Fibroblast of lung (primary cell): ENCODE measurements around the gene ZFR2. TPM values are rescaled to one million over a fixed set of nuclear protein-coding genes. Genes with fewer than 3 reads are reported as not detected.
"Not testable (repeated sequence)": the region's sequence is repeated elsewhere in the genome, so short reads cannot be mapped to it uniquely, and the experiment has no call there.

Experiments used
- DNase-seq, 2 donors: peaks; one replicate each; pipeline versions ENCODE4 v3.0.0 to v3.0.0-alpha.2; 2010; ENCODE audit warnings: low read depth in 2 of 2
- H2AFZ ChIP-seq: 2 replicates; pipeline ENCODE4 v1.5.1; 2012; ENCODE audit warnings: low read length, control low read depth, inconsistent platforms
- H3K27ac ChIP-seq: 2 replicates; pipeline ENCODE4 v1.5.1; 2011; ENCODE audit warnings: low read length, control low read depth; ENCODE audit not compliant: insufficient read depth
- H3K27me3 ChIP-seq: 2 replicates; pipeline ENCODE4 v1.5.1; 2011; ENCODE audit warnings: mild to moderate bottlenecking, low read length; ENCODE audit not compliant: control insufficient read depth, insufficient read depth
- H3K36me3 ChIP-seq: 2 replicates; pipeline ENCODE4 v1.5.1; 2011; ENCODE audit warnings: low read length; ENCODE audit not compliant: control insufficient read depth, insufficient read depth
- H3K4me1 ChIP-seq: 2 replicates; pipeline ENCODE4 v1.5.1; 2011; ENCODE audit warnings: low read length; ENCODE audit not compliant: control insufficient read depth, insufficient read depth; ENCODE audit errors: extremely low read depth
- H3K4me2 ChIP-seq: 2 replicates; pipeline ENCODE4 v1.5.1; 2011; ENCODE audit warnings: low read length, control low read depth; ENCODE audit not compliant: insufficient read depth; ENCODE audit errors: extremely low read depth
- H3K4me3 ChIP-seq, 4 experiments: fragments of 200-600 bp in 1 of 4; sonication (generic) in 1 of 4; replicated peaks in 1 of 4; 2 replicates each; pipeline ENCODE4 v1.5.1; 2011 to 2016; ENCODE audit warnings: low read length in 4 of 4, low read depth in 3 of 4, mild to moderate bottlenecking in 3 of 4, control low read depth in 2 of 4, inconsistent platforms in 1 of 4, mixed read lengths in 1 of 4; ENCODE audit not compliant: insufficient read depth in 1 of 4; ENCODE audit errors: control extremely low read depth in 1 of 4
- H3K79me2 ChIP-seq: 2 replicates; pipeline ENCODE4 v1.5.1; 2012; ENCODE audit warnings: mild to moderate bottlenecking, low read length, inconsistent platforms; ENCODE audit not compliant: control insufficient read depth, insufficient read depth
- H3K9ac ChIP-seq: 2 replicates; pipeline ENCODE4 v1.5.1; 2011; ENCODE audit warnings: mild to moderate bottlenecking, low read length, control low read depth; ENCODE audit not compliant: insufficient read depth
- H3K9me3 ChIP-seq: 2 replicates; pipeline ENCODE4 v1.5.1; 2012; ENCODE audit warnings: low read depth, low read length; ENCODE audit not compliant: control insufficient read depth, insufficient read depth
- H4K20me1 ChIP-seq: 2 replicates; pipeline ENCODE4 v1.5.1; 2011; ENCODE audit warnings: low read length; ENCODE audit not compliant: control insufficient read depth, insufficient read depth; ENCODE audit errors: extremely low read depth
- CTCF ChIP-seq, 2 donors: IDR thresholded peaks in 1 of 2; conservative IDR thresholded peaks in 1 of 2; 1 replicate in 1 of 2; 2 replicates in 1 of 2; pipeline ENCODE4 v1.5.1; 2011 to 2012; ENCODE audit warnings: low read length in 2 of 2, control low read depth in 1 of 2, inconsistent platforms in 1 of 2, low read depth in 1 of 2, mild to moderate bottlenecking in 1 of 2
- EZH2 ChIP-seq: IDR thresholded peaks from 2 replicates; pipeline ENCODE4 v1.5.1; 2012; ENCODE audit warnings: low read length, control low read depth, mild to moderate bottlenecking; ENCODE audit errors: missing control alignments
- polyA plus RNA-seq, 2 donors: library from polyadenylated mRNA; depleted of rRNA in 1 of 2; stranded (reverse) in 1 of 2; unstranded in 1 of 2; fragments of >200 nt; gene quantifications; 2 replicates each; pipeline ENCODE4 v1.2.1, GENCODE V29; 2011 to 2012; ENCODE audit warnings: missing spikeins in 1 of 2
- total RNA-seq: library from RNA; depleted of rRNA; stranded (reverse); fragments of >200 nt; gene quantifications from 2 replicates; pipeline ENCODE4 v1.2.1, GENCODE V29; 2014

Gene ZFR2
- total and polyA plus RNA-seq, 2 donors (not counting 1 experiment from before 2014, with no cell fraction given): not detected

GRCh38 chr19:3816566-3817218 is 52.1 kb downstream of the ZFR2 start:
- H3K4me1 ChIP-seq: no peaks in the 10 kb centered on the region
- H3K4me2 ChIP-seq: no peak overlapping the region
- H3K9ac ChIP-seq: no peak overlapping the region
- H3K27me3 ChIP-seq: no peaks in the 10 kb centered on the region
- no peak for TF ChIP-seq CTCF (conservative IDR thresholded peaks at IDR 0.05 in 1 of 2, IDR thresholded peaks at IDR 0.05 in 1 of 2; ENCODE audit: low read depth in 1 of 2, low read length in 2 of 2)
- no peak for TF ChIP-seq EZH2
- H3K36me3 ChIP-seq: no peaks in the 10 kb centered on the region
- H3K27ac ChIP-seq: no peak overlapping the region
- no peaks in the 10 kb centered on the region for H3K9me3 ChIP-seq
- DNase-seq: no peak
- H4K20me1 ChIP-seq: no peaks in the 10 kb centered on the region
- H3K79me2 ChIP-seq: no peaks in the 10 kb centered on the region
- H2AFZ ChIP-seq: no peak overlapping the region
- H3K4me3 ChIP-seq: no peak overlapping the region

GRCh38 chr19:3816148-3816547 is 52.7 kb downstream of the ZFR2 start:
- H3K4me3 ChIP-seq, H3K4me2 ChIP-seq, H2AFZ ChIP-seq, H3K4me1 ChIP-seq, H3K27ac ChIP-seq, DNase-seq, H3K27me3 ChIP-seq, H3K9ac ChIP-seq, H3K36me3 ChIP-seq, H3K79me2 ChIP-seq, H4K20me1 ChIP-seq, H3K9me3 ChIP-seq: not testable (repeated sequence)

- TF ChIP-seq EZH2 (no peak), CTCF (conservative IDR thresholded peaks at IDR 0.05 in 1 of 2, IDR thresholded peaks at IDR 0.05 in 1 of 2; ENCODE audit: low read depth in 1 of 2, low read length in 2 of 2) (no peak)
- H4K20me1 ChIP-seq: no peaks in the 10 kb centered on the region
- no peak overlapping the region for H3K9ac ChIP-seq
- no peaks in the 10 kb centered on the region for H3K79me2 ChIP-seq
- H3K27me3 ChIP-seq: no peaks in the 10 kb centered on the region
- no peak overlapping the region for H3K27ac ChIP-seq
- H2AFZ ChIP-seq: no peak overlapping the region
- DNase-seq: no peak
- no peak overlapping the region for H3K4me2 ChIP-seq
- no peak overlapping the region for H3K4me3 ChIP-seq
- H3K4me1 ChIP-seq: no peaks in the 10 kb centered on the region
- H3K9me3 ChIP-seq: no peaks in the 10 kb centered on the region
- no peaks in the 10 kb centered on the region for H3K36me3 ChIP-seq
Observed at GRCh38 chr19:3814648-3815047, 54.2 kb downstream of the ZFR2 start.
